ENCODE data around the gene PAPOLG.
"Not testable (repeated sequence)": the region's sequence is repeated elsewhere in the genome, so short reads cannot be mapped to it uniquely, and the experiment has no call there.

Gene PAPOLG

GRCh38 chr2:60775048-60775639 is 19.1 kb downstream of the PAPOLG start:
- DNase-seq (ENCODE audit: low read depth), result no peak

- no peak for DNase-seq (ENCODE audit: low read depth)
Measured at GRCh38 chr2:60778352-60778751, 22.3 kb downstream of the PAPOLG start.

- no peak for DNase-seq (ENCODE audit: low read depth)
Measured at GRCh38 chr2:60779426-60779825, 23.4 kb downstream of the PAPOLG start.

- no peak for DNase-seq (ENCODE audit: low read depth)
Measured at GRCh38 chr2:60780721-60781120, 24.7 kb downstream of the PAPOLG start.

- DNase-seq (ENCODE audit: low read depth), result no peak
Measured at GRCh38 chr2:60793169-60793568, 37.1 kb downstream of the PAPOLG start.

GRCh38 chr2:60794271-60794863 is 38.3 kb downstream of the PAPOLG start:
- no peak for DNase-seq (ENCODE audit: low read depth)

- DNase-seq (ENCODE audit: low read depth), result no peak
Measured at GRCh38 chr2:60796573-60797509, 40.8 kb downstream of the PAPOLG start.

GRCh38 chr2:60804473-60804872 is 48.4 kb downstream of the PAPOLG start:
- DNase-seq (ENCODE audit: low read depth), result no peak

GRCh38 chr2:60806595-60806987 is 50.5 kb downstream of the PAPOLG start:
- no peak for DNase-seq (ENCODE audit: low read depth)

GRCh38 chr2:60806988-60807681 is 51.1 kb downstream of the PAPOLG start:
- DNase-seq (ENCODE audit: low read depth), result peak; percentile 38

- no peak for DNase-seq (ENCODE audit: low read depth)
Measured at GRCh38 chr2:60808330-60808801, 52.3 kb downstream of the PAPOLG start.

GRCh38 chr2:60811491-60812375 is 55.7 kb downstream of the PAPOLG start:
- DNase-seq (ENCODE audit: low read depth), result no peak

GRCh38 chr2:60817191-60817590 is 61.1 kb downstream of the PAPOLG start:
- DNase-seq (ENCODE audit: low read depth), result not testable (repeated sequence)

- DNase-seq (ENCODE audit: low read depth), result no peak
Measured at GRCh38 chr2:60818272-60818671, 62.2 kb downstream of the PAPOLG start.

GRCh38 chr2:60819155-60819862 is 63.2 kb downstream of the PAPOLG start:
- DNase-seq (ENCODE audit: low read depth), result no peak

- DNase-seq (ENCODE audit: low read depth), result no peak
Measured at GRCh38 chr2:60819936-60820335, 63.9 kb downstream of the PAPOLG start.

- DNase-seq (ENCODE audit: low read depth), result no peak
Measured at GRCh38 chr2:60820416-60821132, 64.5 kb downstream of the PAPOLG start.

- no peak for DNase-seq (ENCODE audit: low read depth)
Measured at GRCh38 chr2:60821133-60821469, 65.0 kb downstream of the PAPOLG start.

GRCh38 chr2:60821587-60822302 is 65.7 kb downstream of the PAPOLG start:
- no peak for DNase-seq (ENCODE audit: low read depth)
